ENCODE data around the gene KAT5. TPM values are rescaled to one million over a fixed set of nuclear protein-coding genes. Genes with fewer than 3 reads are reported as not detected.

The KAT5 gene
- polyA plus RNA-seq, 1 donor from 2014 or later = 102 TPM

DNA sequence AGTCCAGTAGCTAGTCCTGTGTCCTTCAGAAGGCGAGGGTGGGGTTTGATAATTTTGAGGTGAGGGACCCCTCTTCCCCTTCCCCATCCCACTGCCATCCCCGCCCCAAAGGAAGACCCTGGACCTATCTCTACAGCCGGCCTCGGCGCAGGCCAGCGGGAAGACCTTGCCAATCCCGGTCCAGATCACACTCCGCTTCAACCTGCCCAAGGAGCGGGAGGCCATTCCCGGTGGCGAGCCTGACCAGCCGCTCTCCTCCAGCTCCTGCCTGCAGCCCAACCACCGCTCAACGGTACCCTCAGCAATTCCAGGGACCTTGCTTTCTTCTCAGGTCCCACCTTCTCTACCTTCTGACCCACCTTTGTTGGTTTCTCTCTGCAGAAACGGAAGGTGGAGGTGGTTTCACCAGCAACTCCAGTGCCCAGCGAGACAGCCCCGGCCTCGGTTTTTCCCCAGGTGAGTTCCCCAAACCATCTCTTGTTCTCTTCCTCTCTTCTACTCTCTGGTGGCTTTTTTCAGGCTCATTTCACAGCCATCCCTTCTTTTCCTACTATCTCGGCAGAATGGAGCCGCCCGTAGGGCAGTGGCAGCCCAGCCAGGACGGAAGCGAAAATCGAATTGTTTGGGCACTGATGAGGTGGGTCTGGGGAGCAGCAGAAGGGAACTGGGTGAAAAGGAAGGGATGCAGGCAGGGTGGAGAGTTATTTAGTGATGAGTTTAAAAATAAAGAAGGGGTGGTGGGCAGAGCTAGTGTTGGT is 1.3 kb downstream of the KAT5 start:
- Histone ChIP-seq H3K9me3 (ENCODE audit: low read length) (no peaks in the 10 kb centered on the region), H3K27me3 (ENCODE audit: insufficient read depth, low read depth, low read length) (no peaks in the 10 kb centered on the region), H4K20me1 (ENCODE audit: insufficient read depth) (no peaks in the 10 kb centered on the region), H3K9me2 (ENCODE audit: insufficient read depth, low read length) (no peaks in the 10 kb centered on the region), H3K27ac (ENCODE audit: low read length) (peak overlapping the region; percentile 97), H3K79me2 (replicated peaks; ENCODE audit: insufficient read depth, low read length) (peaks cover 12% of the 10 kb centered on the region), H2AFZ (ENCODE audit: low read depth, low read length) (no peak overlapping the region), H3K4me2 (ENCODE audit: low read length) (peak overlapping the region; percentile 94), H3K9ac (ENCODE audit: low read length) (peak overlapping the region; percentile 97), H3K4me3 (ENCODE audit: low read length) (peak overlapping the region; percentile 74), H3K36me3 (ENCODE audit: insufficient read depth, low read length) (peaks cover 14% of the 10 kb centered on the region), H3F3A (ENCODE audit: insufficient read depth, low read length, poor library complexity, severe bottlenecking) (no peaks in the 10 kb centered on the region)
- TF ChIP-seq RAD21 (conservative IDR thresholded peaks at IDR 0.05) (no peak), POLR2AphosphoS5 (IDR thresholded peaks at IDR 0.05) (no peak), TAF1 (IDR thresholded peaks at IDR 0.05; ENCODE audit: low read depth) (no peak), SMC3 (conservative IDR thresholded peaks at IDR 0.05; ENCODE audit: poor library complexity) (no peak), EZH2 (IDR thresholded peaks at IDR 0.05; ENCODE audit: borderline replicate concordance, insufficient read depth, low read length, poor library complexity, severe bottlenecking) (no peak), MXI1 (conservative IDR thresholded peaks at IDR 0.05; ENCODE audit: poor library complexity, severe bottlenecking) (no peak), EP300 (conservative IDR thresholded peaks at IDR 0.05; ENCODE audit: poor library complexity, severe bottlenecking) (no peak)
- TF ChIP-seq, protein P1, sequence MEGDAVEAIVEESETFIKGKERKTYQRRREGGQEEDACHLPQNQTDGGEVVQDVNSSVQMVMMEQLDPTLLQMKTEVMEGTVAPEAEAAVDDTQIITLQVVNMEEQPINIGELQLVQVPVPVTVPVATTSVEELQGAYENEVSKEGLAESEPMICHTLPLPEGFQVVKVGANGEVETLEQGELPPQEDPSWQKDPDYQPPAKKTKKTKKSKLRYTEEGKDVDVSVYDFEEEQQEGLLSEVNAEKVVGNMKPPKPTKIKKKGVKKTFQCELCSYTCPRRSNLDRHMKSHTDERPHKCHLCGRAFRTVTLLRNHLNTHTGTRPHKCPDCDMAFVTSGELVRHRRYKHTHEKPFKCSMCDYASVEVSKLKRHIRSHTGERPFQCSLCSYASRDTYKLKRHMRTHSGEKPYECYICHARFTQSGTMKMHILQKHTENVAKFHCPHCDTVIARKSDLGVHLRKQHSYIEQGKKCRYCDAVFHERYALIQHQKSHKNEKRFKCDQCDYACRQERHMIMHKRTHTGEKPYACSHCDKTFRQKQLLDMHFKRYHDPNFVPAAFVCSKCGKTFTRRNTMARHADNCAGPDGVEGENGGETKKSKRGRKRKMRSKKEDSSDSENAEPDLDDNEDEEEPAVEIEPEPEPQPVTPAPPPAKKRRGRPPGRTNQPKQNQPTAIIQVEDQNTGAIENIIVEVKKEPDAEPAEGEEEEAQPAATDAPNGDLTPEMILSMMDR (IDR thresholded peaks at IDR 0.05; ENCODE audit: poor library complexity, severe bottlenecking) = no peak
- TF ChIP-seq, protein P2, sequence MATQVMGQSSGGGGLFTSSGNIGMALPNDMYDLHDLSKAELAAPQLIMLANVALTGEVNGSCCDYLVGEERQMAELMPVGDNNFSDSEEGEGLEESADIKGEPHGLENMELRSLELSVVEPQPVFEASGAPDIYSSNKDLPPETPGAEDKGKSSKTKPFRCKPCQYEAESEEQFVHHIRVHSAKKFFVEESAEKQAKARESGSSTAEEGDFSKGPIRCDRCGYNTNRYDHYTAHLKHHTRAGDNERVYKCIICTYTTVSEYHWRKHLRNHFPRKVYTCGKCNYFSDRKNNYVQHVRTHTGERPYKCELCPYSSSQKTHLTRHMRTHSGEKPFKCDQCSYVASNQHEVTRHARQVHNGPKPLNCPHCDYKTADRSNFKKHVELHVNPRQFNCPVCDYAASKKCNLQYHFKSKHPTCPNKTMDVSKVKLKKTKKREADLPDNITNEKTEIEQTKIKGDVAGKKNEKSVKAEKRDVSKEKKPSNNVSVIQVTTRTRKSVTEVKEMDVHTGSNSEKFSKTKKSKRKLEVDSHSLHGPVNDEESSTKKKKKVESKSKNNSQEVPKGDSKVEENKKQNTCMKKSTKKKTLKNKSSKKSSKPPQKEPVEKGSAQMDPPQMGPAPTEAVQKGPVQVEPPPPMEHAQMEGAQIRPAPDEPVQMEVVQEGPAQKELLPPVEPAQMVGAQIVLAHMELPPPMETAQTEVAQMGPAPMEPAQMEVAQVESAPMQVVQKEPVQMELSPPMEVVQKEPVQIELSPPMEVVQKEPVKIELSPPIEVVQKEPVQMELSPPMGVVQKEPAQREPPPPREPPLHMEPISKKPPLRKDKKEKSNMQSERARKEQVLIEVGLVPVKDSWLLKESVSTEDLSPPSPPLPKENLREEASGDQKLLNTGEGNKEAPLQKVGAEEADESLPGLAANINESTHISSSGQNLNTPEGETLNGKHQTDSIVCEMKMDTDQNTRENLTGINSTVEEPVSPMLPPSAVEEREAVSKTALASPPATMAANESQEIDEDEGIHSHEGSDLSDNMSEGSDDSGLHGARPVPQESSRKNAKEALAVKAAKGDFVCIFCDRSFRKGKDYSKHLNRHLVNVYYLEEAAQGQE (IDR thresholded peaks at IDR 0.05; ENCODE audit: borderline replicate concordance) = no peak

DNA sequence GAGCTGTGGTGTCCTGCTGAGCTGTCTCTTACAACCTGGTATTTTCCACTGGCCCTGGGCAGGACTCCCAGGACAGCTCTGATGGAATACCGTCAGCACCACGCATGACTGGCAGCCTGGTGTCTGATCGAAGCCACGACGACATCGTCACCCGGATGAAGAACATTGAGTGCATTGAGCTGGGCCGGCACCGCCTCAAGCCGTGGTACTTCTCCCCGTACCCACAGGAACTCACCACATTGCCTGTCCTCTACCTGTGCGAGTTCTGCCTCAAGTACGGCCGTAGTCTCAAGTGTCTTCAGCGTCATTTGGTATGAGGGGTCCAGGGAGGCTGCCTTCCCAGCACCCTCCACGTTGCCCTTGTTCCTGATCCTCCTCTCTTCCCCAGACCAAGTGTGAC is 2.4 kb downstream of the KAT5 start:
- no peaks in the 10 kb centered on the region for H3K27me3 ChIP-seq (ENCODE audit: insufficient read depth, low read depth, low read length)
- no peaks in the 10 kb centered on the region for H3F3A ChIP-seq (ENCODE audit: insufficient read depth, low read length, poor library complexity, severe bottlenecking)
- no peaks in the 10 kb centered on the region for H3K9me3 ChIP-seq (ENCODE audit: low read length)
- no peak overlapping the region for H3K4me3 ChIP-seq (ENCODE audit: low read length)
- H3K79me2 ChIP-seq (replicated peaks; ENCODE audit: insufficient read depth, low read length) = peaks cover 12% of the 10 kb centered on the region
- no peak overlapping the region for H2AFZ ChIP-seq (ENCODE audit: low read depth, low read length)
- no peak overlapping the region for H3K27ac ChIP-seq (ENCODE audit: low read length)
- peaks cover 18% of the 10 kb centered on the region for H3K36me3 ChIP-seq (ENCODE audit: insufficient read depth, low read length)
- no peaks in the 10 kb centered on the region for H3K9me2 ChIP-seq (ENCODE audit: insufficient read depth, low read length)
- H3K9ac ChIP-seq (ENCODE audit: low read length) = no peak overlapping the region
- no peak overlapping the region for H3K4me2 ChIP-seq (ENCODE audit: low read length)
- TF ChIP-seq RAD21 (conservative IDR thresholded peaks at IDR 0.05) = no peak
- no peak for TF ChIP-seq MXI1 (conservative IDR thresholded peaks at IDR 0.05; ENCODE audit: poor library complexity, severe bottlenecking)
- no peak for TF ChIP-seq EZH2 (IDR thresholded peaks at IDR 0.05; ENCODE audit: borderline replicate concordance, insufficient read depth, low read length, poor library complexity, severe bottlenecking)
- TF ChIP-seq POLR2AphosphoS5 (IDR thresholded peaks at IDR 0.05) = no peak
- TF ChIP-seq, protein P2 (IDR thresholded peaks at IDR 0.05; ENCODE audit: borderline replicate concordance) = no peak
- TF ChIP-seq TAF1 (IDR thresholded peaks at IDR 0.05; ENCODE audit: low read depth) = no peak
- no peak for TF ChIP-seq EP300 (conservative IDR thresholded peaks at IDR 0.05; ENCODE audit: poor library complexity, severe bottlenecking)
- H4K20me1 ChIP-seq (ENCODE audit: insufficient read depth) = no peaks in the 10 kb centered on the region
